Liver (tissue), 9 donors: ENCODE data around the gene LMBRD1. TPM values are rescaled to one million over a fixed set of nuclear protein-coding genes. Genes with fewer than 3 reads are reported as not detected.

ENCODE experiments used
- DNase-seq: peaks from one replicate; pipeline ENCODE4 v3.0.0-alpha.2; 2017; ENCODE audit warnings: low spot score
- H3K27ac ChIP-seq, 2 donors: one replicate each; pipeline ENCODE4 v1.7.0; 2013; ENCODE audit warnings: inconsistent platforms in 2 of 2, low read length in 2 of 2, control low read depth in 1 of 2, low read depth in 1 of 2, mild to moderate bottlenecking in 1 of 2
- H3K27me3 ChIP-seq, 4 donors: one replicate each; pipeline versions ENCODE4 v1.6.1 to v1.7.0; 2013; ENCODE audit warnings: low read length in 3 of 4, inconsistent platforms in 1 of 4, mild to moderate bottlenecking in 1 of 4, moderate library complexity in 1 of 4; ENCODE audit not compliant: control insufficient read depth in 4 of 4, insufficient read depth in 4 of 4
- H3K36me3 ChIP-seq, 4 donors: one replicate each; pipeline versions ENCODE4 v1.6.1 to v1.7.0; 2013; ENCODE audit warnings: low read length in 3 of 4, mild to moderate bottlenecking in 3 of 4, low read depth in 1 of 4, moderate library complexity in 1 of 4; ENCODE audit not compliant: control insufficient read depth in 4 of 4, insufficient read depth in 3 of 4
- H3K4me1 ChIP-seq, 4 donors: one replicate each; pipeline versions ENCODE4 v1.6.1 to v1.7.0; 2013; ENCODE audit warnings: low read length in 3 of 4, mild to moderate bottlenecking in 3 of 4, moderate library complexity in 1 of 4; ENCODE audit not compliant: control insufficient read depth in 4 of 4, insufficient read depth in 4 of 4
- H3K4me3 ChIP-seq, 3 donors: one replicate each; pipeline versions ENCODE4 v1.6.1 to v1.7.0; 2013; ENCODE audit warnings: low read length in 3 of 3, control low read depth in 1 of 3, low read depth in 1 of 3, mild to moderate bottlenecking in 1 of 3
- H3K9ac ChIP-seq, 2 donors: one replicate each; pipeline ENCODE4 v1.7.0; 2013; ENCODE audit warnings: low read length in 2 of 2, mild to moderate bottlenecking in 2 of 2, moderate library complexity in 2 of 2, control low read depth in 1 of 2, low read depth in 1 of 2
- H3K9me3 ChIP-seq, 4 donors: one replicate each; pipeline versions ENCODE4 v1.6.1 to v1.7.0; 2013; ENCODE audit warnings: low read length in 3 of 4; ENCODE audit not compliant: control insufficient read depth in 4 of 4
- EGR1 ChIP-seq, 2 donors: IDR thresholded peaks; 2 replicates each; pipeline ENCODE4 v1.6.1; 2016 to 2018; ENCODE audit warnings: antibody characterized with exemption in 2 of 2, low read depth in 2 of 2
- FOXA1 ChIP-seq: IDR thresholded peaks from 2 replicates; pipeline ENCODE4 v1.6.1; 2016; ENCODE audit warnings: antibody characterized with exemption
- FOXA2 ChIP-seq: IDR thresholded peaks from 2 replicates; pipeline ENCODE4 v1.6.1; 2016; ENCODE audit warnings: antibody characterized with exemption
- GABPA ChIP-seq, 2 donors: IDR thresholded peaks in 1 of 2; conservative IDR thresholded peaks in 1 of 2; 2 replicates each; pipeline ENCODE4 v1.6.1; 2016; ENCODE audit warnings: antibody characterized with exemption in 2 of 2, mild to moderate bottlenecking in 1 of 2, moderate library complexity in 1 of 2
- HNF4A ChIP-seq, 2 donors: conservative IDR thresholded peaks; 2 replicates each; pipeline ENCODE4 v1.6.1; 2016; ENCODE audit warnings: antibody characterized with exemption in 2 of 2, mild to moderate bottlenecking in 2 of 2
- HNF4G ChIP-seq: IDR thresholded peaks from 2 replicates; pipeline ENCODE4 v1.6.1; 2016; ENCODE audit warnings: antibody characterized with exemption
- JUND ChIP-seq, 2 donors: IDR thresholded peaks; 2 replicates each; pipeline ENCODE4 v1.6.1; 2016; ENCODE audit warnings: antibody characterized with exemption in 2 of 2
- NR2F2 ChIP-seq: IDR thresholded peaks from 2 replicates; pipeline ENCODE4 v1.6.1; 2016; ENCODE audit warnings: antibody characterized with exemption
- RAD21 ChIP-seq, 2 donors: IDR thresholded peaks; 2 replicates each; pipeline ENCODE4 v1.6.1; 2016; ENCODE audit warnings: antibody characterized with exemption in 2 of 2, mild to moderate bottlenecking in 2 of 2
- RXRA ChIP-seq, 2 donors: IDR thresholded peaks; 2 replicates each; pipeline ENCODE4 v1.6.1; 2017 to 2018; ENCODE audit warnings: antibody characterized with exemption in 2 of 2, mild to moderate bottlenecking in 1 of 2
- SP1 ChIP-seq: IDR thresholded peaks from 2 replicates; pipeline ENCODE4 v1.6.1; 2018; ENCODE audit warnings: antibody characterized with exemption, mild to moderate bottlenecking
- TAF1 ChIP-seq: conservative IDR thresholded peaks from 2 replicates; pipeline ENCODE4 v1.6.1; 2016; ENCODE audit warnings: antibody characterized with exemption, mild to moderate bottlenecking
- YY1 ChIP-seq: IDR thresholded peaks from 2 replicates; pipeline ENCODE4 v1.6.1; 2016; ENCODE audit warnings: antibody characterized with exemption, mild to moderate bottlenecking
- WGBS: extraction: QIAGEN DNeasy Blood & Tissue Kit; methylation state at CpG from one replicate; pipeline ENCODE4 v1.1.7; 2013; 5-methylcytosine and 5-hydroxymethylcytosine counted together
- polyA plus RNA-seq, 2 donors: library from polyadenylated mRNA; stranded (reverse) in 1 of 2; unstranded in 1 of 2; fragments of 200-250 nt in 1 of 2; fragments of >200 nt in 1 of 2; fragmentation: Nextera tagmentation in 1 of 2; extraction: Ambion mirVana in 1 of 2; gene quantifications; one replicate each; pipeline versions ENCODE4 v1.2.1 to v1.2.3, GENCODE V29; 2013 to 2015
- total RNA-seq, 2 donors: library from RNA; depleted of rRNA; stranded (reverse); fragments of >200 nt; gene quantifications; one replicate each; pipeline ENCODE4 v1.2.3, GENCODE V29; 2014
- TF ChIP-seq, protein P1 (sequence below): IDR thresholded peaks from 2 replicates; pipeline ENCODE4 v1.6.1; 2016; ENCODE audit warnings: antibody characterized with exemption
- TF ChIP-seq, protein P2 (sequence below): IDR thresholded peaks from 2 replicates; pipeline ENCODE4 v1.6.1; 2016; ENCODE audit warnings: antibody characterized with exemption
- TF ChIP-seq, protein P3 (sequence below): IDR thresholded peaks from 2 replicates; pipeline ENCODE4 v1.6.1; 2016; ENCODE audit warnings: antibody characterized with exemption
- TF ChIP-seq, protein P4 (sequence below): IDR thresholded peaks from 2 replicates; pipeline ENCODE4 v1.6.1; 2016; ENCODE audit warnings: antibody characterized with exemption, mild to moderate bottlenecking
- TF ChIP-seq, protein P5 (sequence below): fragments of 150-350 bp; IDR thresholded peaks from 2 replicates; pipeline ENCODE4 v1.5.1; 2017; ENCODE audit warnings: improper control_type of control experiment, low read depth, low read length; ENCODE audit not compliant: missing input control
- donor health status: healthy.
- donor health status: healthy.
- donor health status: healthy.
- donor health status: healthy.
- donor health status: healthy.

The LMBRD1 gene
- total and polyA plus RNA-seq, 4 donors: 33.2 to 54.5 (median 43.3) TPM

DNA sequence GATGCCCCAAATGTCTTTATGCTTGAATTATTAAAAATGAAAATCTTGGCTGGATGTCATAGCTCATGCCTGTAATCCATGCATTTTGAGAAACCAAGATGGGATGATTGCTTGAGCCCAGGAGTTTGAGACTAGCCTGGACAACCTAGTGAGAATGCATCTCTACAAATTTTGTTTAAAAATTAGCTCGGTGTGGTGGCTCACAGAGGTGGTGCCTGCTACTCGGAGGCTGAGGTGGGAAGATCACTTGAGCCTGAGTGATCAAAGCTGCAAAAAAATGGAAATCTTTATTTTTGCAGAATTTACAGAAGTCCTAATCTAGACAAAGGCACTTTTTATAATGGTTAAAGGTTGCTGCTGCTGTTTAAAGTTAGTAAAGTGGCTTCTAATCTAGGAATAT, 49.5 kb upstream of the LMBRD1 start:
- TF ChIP-seq, protein P1, sequence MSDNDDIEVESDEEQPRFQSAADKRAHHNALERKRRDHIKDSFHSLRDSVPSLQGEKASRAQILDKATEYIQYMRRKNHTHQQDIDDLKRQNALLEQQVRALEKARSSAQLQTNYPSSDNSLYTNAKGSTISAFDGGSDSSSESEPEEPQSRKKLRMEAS: no peak
- TF ChIP-seq, protein P2, sequence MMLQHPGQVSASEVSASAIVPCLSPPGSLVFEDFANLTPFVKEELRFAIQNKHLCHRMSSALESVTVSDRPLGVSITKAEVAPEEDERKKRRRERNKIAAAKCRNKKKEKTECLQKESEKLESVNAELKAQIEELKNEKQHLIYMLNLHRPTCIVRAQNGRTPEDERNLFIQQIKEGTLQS: no peak
- TF ChIP-seq RAD21 (IDR thresholded peaks at IDR 0.05) (no peak), EGR1 (IDR thresholded peaks at IDR 0.05; ENCODE audit: low read depth in 2 of 2) (no peak), HNF4G (no peak), TAF1 (no peak), NR2F2 (no peak), RXRA (IDR thresholded peaks at IDR 0.05) (no peak), FOXA2 (no peak), JUND (IDR thresholded peaks at IDR 0.05) (no peak), YY1 (no peak), GABPA (IDR thresholded peaks at IDR 0.05 in 1 of 2, conservative IDR thresholded peaks at IDR 0.05 in 1 of 2) (no peak), SP1 (no peak), HNF4A (conservative IDR thresholded peaks at IDR 0.05) (no peak), FOXA1 (no peak)
- TF ChIP-seq, protein P3, sequence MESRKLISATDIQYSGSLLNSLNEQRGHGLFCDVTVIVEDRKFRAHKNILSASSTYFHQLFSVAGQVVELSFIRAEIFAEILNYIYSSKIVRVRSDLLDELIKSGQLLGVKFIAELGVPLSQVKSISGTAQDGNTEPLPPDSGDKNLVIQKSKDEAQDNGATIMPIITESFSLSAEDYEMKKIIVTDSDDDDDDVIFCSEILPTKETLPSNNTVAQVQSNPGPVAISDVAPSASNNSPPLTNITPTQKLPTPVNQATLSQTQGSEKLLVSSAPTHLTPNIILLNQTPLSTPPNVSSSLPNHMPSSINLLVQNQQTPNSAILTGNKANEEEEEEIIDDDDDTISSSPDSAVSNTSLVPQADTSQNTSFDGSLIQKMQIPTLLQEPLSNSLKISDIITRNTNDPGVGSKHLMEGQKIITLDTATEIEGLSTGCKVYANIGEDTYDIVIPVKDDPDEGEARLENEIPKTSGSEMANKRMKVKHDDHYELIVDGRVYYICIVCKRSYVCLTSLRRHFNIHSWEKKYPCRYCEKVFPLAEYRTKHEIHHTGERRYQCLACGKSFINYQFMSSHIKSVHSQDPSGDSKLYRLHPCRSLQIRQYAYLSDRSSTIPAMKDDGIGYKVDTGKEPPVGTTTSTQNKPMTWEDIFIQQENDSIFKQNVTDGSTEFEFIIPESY: no peak
- TF ChIP-seq, protein P4, sequence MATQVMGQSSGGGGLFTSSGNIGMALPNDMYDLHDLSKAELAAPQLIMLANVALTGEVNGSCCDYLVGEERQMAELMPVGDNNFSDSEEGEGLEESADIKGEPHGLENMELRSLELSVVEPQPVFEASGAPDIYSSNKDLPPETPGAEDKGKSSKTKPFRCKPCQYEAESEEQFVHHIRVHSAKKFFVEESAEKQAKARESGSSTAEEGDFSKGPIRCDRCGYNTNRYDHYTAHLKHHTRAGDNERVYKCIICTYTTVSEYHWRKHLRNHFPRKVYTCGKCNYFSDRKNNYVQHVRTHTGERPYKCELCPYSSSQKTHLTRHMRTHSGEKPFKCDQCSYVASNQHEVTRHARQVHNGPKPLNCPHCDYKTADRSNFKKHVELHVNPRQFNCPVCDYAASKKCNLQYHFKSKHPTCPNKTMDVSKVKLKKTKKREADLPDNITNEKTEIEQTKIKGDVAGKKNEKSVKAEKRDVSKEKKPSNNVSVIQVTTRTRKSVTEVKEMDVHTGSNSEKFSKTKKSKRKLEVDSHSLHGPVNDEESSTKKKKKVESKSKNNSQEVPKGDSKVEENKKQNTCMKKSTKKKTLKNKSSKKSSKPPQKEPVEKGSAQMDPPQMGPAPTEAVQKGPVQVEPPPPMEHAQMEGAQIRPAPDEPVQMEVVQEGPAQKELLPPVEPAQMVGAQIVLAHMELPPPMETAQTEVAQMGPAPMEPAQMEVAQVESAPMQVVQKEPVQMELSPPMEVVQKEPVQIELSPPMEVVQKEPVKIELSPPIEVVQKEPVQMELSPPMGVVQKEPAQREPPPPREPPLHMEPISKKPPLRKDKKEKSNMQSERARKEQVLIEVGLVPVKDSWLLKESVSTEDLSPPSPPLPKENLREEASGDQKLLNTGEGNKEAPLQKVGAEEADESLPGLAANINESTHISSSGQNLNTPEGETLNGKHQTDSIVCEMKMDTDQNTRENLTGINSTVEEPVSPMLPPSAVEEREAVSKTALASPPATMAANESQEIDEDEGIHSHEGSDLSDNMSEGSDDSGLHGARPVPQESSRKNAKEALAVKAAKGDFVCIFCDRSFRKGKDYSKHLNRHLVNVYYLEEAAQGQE: no peak
- TF ChIP-seq, protein P5, sequence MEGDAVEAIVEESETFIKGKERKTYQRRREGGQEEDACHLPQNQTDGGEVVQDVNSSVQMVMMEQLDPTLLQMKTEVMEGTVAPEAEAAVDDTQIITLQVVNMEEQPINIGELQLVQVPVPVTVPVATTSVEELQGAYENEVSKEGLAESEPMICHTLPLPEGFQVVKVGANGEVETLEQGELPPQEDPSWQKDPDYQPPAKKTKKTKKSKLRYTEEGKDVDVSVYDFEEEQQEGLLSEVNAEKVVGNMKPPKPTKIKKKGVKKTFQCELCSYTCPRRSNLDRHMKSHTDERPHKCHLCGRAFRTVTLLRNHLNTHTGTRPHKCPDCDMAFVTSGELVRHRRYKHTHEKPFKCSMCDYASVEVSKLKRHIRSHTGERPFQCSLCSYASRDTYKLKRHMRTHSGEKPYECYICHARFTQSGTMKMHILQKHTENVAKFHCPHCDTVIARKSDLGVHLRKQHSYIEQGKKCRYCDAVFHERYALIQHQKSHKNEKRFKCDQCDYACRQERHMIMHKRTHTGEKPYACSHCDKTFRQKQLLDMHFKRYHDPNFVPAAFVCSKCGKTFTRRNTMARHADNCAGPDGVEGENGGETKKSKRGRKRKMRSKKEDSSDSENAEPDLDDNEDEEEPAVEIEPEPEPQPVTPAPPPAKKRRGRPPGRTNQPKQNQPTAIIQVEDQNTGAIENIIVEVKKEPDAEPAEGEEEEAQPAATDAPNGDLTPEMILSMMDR: no peak
- no peak for DNase-seq
- Histone ChIP-seq H3K27me3 (no peaks in the 10 kb centered on the region), H3K9me3 (no peaks in the 10 kb centered on the region), H3K4me3 (no peak overlapping the region), H3K9ac (no peak overlapping the region), H3K4me1 (peaks cover 0 to 5% (median 3%) of the 10 kb centered on the region in 4 donors), H3K27ac (no peak overlapping the region), H3K36me3 (no peaks in the 10 kb centered on the region)
- WGBS: 47% methylated on average over 2 of the region's 2 CpGs
